ENCODE results near the gene NR5A1.

NR5A1 gene

DNA sequence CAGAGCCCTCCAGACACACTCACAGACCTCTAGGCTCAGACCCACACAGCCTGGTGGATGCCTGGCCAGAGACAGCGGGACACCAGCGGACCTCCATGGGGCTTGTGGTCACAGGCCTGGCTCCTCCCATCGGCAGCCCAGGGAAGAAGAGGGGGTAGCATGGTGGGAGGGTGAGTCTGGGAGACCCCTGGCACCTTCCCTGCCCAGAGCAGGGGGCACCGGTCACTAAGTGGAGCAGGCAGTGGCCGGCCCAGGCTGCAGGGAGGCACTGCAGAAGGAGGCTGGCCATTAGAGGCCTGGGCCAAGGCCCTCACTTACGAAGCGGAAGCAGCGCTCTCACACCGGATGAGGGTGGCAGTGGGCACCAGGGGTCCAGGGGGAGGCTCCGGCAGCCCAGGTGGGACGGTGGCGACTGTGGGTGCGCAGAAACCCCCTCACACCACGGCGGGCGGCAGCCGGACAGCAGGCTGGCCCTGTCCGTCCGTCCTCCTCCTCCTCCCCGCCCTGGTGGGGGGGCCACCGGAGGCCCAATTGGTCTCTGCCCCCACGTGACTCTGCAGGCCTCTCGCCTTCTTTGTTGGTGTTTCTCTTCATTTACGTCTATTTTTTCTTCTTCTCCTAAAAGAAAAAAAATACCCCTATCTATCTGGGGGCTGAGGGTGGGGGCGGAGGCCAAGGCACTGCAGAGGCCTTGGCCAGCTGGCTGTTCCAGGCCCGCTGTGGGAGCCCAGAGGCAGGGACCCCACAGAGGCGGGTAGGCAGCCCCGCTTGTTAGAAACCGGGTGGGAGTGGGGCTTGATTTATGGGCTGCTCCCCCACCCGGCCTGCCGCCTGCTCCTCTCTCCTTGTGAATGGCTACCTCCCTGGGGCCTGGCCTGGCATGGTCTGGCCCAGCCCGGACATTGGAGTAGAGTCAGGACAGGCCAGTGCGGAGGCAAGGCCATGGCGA, at the start of gene NR5A1:
Gene NR5A1 (minus strand): TSS at position 469 of the 949 bp plus-strand sequence. CDS start 4,004 bp downstream, outside the sequence.
- no peak for DNase-seq

- no peak for DNase-seq
Measured at GRCh38 chr9:124555043-124555442, 47.8 kb upstream of the NR5A1 start.

- DNase-seq = no peak
Measured at GRCh38 chr9:124553738-124554137, 46.5 kb upstream of the NR5A1 start.

- DNase-seq = no peak
Measured at GRCh38 chr9:124552273-124552605, 45.0 kb upstream of the NR5A1 start.

GRCh38 chr9:124551472-124552272, 44.5 kb upstream of the NR5A1 start:
- peak; percentile 11 for DNase-seq

DNA sequence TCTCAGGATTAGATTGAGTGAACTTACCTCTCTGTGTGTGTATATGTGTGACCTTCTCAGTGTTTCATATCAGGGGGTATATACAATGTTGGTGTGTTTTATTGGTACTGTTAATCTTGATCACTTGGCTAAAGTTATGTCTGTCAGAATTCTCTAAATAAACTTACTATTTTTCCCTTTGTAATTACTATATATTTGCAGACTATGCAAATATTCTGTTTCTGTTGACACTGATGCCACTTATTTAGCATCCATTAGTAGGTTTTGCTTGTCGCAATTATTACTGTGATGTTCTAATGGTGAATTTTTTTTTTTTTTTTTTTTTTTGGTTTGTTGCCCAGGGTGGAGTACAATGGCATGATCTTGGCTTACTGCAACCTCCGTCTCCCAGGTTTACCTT, 42.9 kb upstream of the NR5A1 start:
- no peak for DNase-seq

GRCh38 chr9:124549016-124549415, 41.8 kb upstream of the NR5A1 start:
- no peak for DNase-seq

- no peak for DNase-seq
Measured at GRCh38 chr9:124544535-124544934, 37.3 kb upstream of the NR5A1 start.

- no peak for DNase-seq
Measured at GRCh38 chr9:124541824-124542223, 34.6 kb upstream of the NR5A1 start.

- no peak for DNase-seq
Measured at GRCh38 chr9:124537926-124538325, 30.7 kb upstream of the NR5A1 start.

DNA sequence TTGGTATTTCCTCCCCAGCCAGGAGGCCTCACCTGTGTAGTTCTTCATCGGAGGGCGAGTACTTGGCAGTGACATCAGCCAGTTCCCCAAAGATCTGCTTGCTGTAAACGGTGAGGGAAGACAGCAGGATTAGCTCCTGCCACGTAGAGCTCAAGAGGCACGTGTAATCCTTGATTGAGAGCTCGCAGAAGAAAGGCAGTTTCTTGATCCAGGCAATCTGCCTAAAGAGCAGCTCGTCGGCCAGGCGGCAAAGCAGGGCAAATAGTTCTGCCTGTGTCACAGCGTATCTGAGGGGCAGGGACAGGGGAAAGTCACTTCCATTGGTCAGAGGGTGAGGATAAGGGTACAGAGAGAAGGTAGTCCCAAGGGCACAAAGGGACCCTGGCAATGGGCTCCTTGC, 28.6 kb upstream of the NR5A1 start:
- no peak for DNase-seq

DNA sequence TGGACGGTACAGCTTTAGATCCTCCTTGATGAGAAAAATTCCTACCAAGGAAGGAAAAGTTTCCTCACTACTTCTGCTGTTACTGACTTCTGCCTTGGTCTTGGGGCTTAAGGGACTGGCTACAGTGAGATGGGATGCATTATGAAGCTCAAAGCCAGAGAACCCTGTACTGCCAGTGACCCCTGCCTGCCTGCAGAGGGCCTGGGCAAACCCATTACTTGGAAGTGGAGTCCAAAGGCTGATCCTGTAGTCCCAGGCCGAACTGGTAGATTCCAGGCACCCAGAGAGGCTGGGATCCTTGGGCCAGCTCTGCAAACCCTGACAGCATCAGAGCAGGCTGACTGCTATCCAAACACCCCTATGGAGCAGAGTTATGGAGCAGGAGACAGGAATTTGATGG, 25.7 kb upstream of the NR5A1 start:
- no peak for DNase-seq

DNA sequence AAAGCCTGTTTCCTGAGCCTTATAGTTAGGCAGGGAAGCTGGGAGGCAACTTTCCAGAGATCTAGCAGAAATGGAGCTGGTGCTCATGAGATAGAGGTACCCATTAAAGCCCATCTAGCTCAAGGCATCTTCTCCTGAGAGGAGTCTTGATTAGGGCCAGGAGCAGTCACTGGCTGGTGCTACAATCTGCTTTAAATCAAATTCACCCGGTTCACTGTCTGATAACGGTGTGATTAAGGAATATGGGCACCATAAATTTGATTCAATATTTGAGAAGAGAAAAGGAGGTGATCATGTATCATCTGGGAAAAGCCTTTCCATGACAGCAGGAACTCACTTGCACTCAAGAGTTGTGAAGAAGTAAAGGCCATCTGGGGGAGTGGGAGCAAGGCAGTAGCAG, 23.9 kb upstream of the NR5A1 start:
- DNase-seq = no peak

- no peak for DNase-seq
Measured at GRCh38 chr9:124530246-124530645, 23.0 kb upstream of the NR5A1 start.

DNA sequence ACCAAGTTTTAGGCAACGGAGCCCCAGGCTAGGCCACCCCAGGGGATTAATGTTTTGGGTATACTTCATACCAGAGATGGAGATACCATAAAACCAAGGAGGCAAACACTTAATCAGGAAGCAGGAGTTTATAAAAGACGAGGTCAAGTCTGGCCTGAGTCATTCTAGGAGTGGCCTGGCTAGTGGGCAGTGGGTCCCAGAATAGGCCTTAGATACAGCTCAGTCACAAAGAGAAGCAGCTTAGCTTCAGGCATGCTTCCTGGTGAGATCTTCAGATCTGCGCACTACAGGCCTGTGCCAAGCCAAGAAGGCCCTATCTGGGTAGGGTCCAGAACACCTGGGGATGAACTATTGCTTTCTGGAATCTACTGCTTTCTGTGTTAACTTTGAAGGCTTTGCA, 20.6 kb upstream of the NR5A1 start:
- DNase-seq = no peak

- DNase-seq = no peak
Measured at GRCh38 chr9:124526174-124526573, 19.0 kb upstream of the NR5A1 start.

DNA sequence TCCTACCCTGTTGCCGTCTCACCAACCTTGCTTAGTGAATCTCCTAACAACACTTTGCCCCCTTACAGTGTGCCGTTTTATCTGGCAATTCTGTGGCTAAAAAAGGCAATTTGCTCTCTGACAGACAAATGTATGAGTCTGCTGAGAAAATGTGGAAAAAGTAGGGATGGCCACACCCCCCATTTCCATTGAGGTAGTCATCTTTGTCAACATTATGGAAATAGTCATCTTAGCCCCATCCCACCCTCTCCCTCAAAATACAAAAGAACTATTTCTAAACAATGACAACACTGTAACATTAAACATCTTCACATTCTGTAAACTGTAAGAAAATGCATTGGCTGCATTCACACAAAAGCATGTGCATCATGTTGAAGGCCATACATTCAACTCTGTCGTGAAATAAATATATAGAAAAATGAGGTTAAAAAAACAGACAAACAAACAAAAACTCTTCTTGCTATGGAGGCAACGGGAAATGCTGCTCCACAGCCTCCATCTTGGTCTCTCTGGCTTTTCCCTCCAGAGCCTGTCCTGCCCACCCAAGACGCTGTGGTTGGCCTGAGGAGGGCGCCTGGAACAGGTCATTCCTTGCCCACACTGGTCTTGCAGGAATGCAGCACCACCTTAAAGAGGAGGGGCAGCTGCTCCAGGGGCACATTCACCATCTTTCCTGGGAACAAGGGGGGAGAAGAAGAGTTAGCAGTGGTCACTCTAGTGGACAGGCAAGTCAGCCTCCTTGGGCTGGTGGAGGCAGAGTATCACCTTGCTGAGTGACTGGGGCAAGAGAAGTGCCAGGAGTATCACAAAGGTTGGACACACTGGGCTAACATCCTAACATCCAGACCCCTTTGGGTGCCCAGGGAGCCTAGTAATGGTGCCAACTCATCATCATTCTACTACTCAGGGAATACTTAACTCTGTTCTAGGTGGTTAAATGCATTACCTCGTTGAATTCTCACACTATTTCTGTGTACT, 15.2 kb upstream of the NR5A1 start:
- DNase-seq = no peak

DNA sequence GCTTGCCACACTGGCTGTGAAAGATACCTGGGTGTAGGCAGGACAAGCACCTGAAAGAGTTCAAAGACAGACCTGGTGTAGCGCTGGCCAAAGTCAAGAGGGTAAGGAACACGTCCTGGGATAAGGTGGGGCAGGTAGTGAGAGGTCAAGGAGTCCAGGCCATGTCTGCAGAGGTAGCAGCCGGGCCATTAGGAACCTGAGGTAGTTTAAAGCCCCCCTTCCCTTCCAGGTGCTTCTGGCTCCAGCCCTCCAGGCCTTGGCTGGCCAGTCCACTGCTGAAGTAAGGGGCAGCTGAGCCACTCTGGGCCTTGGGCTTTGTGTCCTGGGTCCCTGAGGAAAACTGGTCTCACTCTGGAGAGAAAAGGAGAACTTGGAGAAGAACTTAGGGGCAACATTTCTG, 13.9 kb upstream of the NR5A1 start:
- DNase-seq = no peak

DNA sequence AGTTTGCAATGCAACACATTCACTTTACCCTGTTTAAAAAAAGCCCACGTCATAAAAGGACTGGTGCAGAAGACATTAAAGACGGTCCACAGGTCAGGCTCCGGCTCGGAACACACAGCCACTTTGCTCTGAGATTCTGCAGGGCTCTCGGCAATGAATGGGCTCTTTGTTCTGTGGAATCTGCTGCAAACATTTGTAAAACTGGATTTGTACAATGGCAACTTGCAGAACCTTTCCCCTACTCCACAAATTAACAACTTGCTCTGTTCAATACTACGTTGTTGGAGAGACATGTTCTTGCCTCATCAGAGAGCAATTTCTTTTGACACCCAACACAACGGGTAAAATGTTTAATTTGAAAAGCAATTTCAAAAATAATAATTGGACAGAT, 13.0 kb upstream of the NR5A1 start:
- no peak for DNase-seq

GRCh38 chr9:124518116-124518515, 10.9 kb upstream of the NR5A1 start:
- DNase-seq = no peak

- DNase-seq = no peak
Measured at GRCh38 chr9:124517600-124517999, 10.4 kb upstream of the NR5A1 start.

- no peak for DNase-seq
Measured at GRCh38 chr9:124514874-124515273, 7.7 kb upstream of the NR5A1 start.

GRCh38 chr9:124514125-124514524, 6.9 kb upstream of the NR5A1 start:
- DNase-seq = no peak

Measured in KG1 (cell line).